ENCODE results near the gene RASGRF1.

RASGRF1 gene

GRCh38 chr15:78913012-78913411 lies 177.6 kb downstream of the RASGRF1 start:
- TF ChIP-seq POLR2A (IDR thresholded peaks at IDR 0.05; ENCODE audit: low read length) (no peak), GATA1 (IDR thresholded peaks at IDR 0.05; ENCODE audit: low read depth, low read length) (no peak)
- no peak for DNase-seq

GRCh38 chr15:78912316-78912715 lies 178.3 kb downstream of the RASGRF1 start:
- TF ChIP-seq GATA1 (IDR thresholded peaks at IDR 0.05; ENCODE audit: low read depth, low read length) (no peak), POLR2A (IDR thresholded peaks at IDR 0.05; ENCODE audit: low read length) (no peak)
- DNase-seq: no peak

- no peak for DNase-seq
- TF ChIP-seq POLR2A (IDR thresholded peaks at IDR 0.05; ENCODE audit: low read length) (no peak), GATA1 (IDR thresholded peaks at IDR 0.05; ENCODE audit: low read depth, low read length) (no peak)
Observed at GRCh38 chr15:78910271-78910670, 180.3 kb downstream of the RASGRF1 start.

All from erythroblast (primary cell).